ENCODE data around the gene LYZL4.

Gene LYZL4

DNA sequence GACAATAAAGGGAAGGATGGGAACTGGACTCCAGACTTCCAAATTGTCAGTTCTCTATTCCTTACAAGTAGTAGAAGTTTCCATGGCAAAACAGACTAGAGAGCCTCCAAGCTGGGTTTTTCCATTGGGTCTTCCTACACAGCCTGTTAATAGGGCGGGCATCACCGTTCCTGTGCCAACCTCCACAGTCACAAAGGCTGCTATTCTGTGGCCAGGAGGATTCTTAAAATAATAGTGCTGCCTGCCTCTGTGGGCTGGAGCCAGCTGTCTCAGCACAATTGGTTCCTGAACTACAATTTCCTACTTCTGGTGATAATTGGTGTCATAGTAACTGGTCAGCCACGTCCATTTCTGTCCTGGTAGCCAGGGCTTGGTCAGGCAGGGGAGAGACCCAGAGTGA is 38.6 kb downstream of the LYZL4 start:
- no peak for DNase-seq (ENCODE audit: low read depth in 2 of 2)

DNA sequence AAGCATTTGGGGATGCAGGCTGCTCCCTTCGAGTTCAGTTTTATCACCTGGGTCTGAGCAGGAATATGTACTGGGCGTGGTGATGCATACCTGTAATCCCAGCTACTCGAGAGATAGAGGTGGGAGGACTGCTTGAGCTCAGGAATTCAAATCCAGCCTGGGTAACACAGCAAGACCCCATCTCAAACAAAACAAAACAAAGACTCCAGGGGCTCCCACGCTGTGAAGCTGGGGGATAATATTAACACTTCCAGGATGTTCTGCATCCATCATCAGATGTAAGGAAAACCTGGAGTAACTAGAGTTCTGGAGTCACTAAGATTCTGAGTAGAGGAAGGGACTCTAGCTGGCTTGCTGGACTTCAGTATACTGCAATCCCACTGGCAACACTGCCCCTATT is 40.6 kb downstream of the LYZL4 start:
- no peak for DNase-seq (ENCODE audit: low read depth in 2 of 2)

DNA sequence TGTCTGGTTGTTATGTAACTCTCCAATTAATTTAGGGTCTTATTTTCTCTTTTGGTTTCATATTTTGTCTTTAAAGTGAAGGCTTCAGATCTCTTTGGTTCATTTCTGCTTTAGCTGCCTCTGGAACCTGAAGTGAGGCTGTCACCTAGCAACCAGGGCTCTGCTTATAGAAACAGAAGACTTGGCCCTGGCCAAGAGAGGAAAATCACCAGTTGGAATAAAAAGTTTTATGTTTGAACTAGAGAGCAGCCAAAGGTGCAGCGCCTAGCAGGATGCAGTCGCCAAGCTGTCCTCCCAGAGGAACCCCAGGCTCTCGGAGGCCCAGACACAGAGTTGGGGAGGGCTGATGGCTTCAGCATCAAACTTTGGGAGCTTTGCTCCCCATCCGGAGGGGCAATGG is 41.1 kb downstream of the LYZL4 start:
- DNase-seq (ENCODE audit: low read depth in 2 of 2), result no peak

DNA sequence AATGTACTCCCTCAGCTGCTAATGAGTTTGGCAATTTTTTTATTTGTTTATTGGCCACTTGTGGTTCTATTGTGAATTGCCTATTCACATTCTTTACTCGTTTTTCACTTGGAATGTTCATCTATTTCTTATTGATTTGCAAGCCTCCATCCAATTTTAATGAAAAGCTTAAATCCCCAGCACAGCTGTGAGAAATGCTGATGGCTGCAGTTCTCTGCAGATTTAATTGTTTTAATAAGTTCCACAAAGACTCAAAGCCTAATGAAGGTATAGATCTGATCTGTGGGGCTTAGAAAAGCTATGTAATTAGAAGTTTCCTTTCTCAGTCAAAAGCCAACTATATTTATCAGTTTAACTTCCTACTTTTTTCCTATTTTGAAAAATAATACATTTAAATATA is 41.5 kb downstream of the LYZL4 start:
- no peak for DNase-seq (ENCODE audit: low read depth in 2 of 2)

DNA sequence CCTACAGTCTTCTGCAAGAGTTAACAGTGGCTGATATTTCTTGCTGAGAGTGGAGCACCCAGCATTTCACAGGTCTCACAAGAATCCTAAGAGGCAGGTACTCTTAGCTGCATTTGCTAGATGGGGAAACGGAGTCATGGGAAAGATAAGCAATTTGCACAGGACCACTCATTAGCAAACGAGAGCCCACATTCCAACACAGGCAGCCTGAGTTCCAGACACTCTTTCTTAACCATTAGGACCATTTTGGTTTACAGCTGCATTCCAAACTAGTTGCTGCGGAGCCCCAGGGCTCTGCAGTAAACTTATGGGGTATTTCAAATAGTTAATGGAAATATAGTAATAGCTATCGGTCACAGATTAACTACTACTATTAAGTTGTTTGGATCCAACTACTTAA is 42.5 kb downstream of the LYZL4 start:
- DNase-seq (ENCODE audit: low read depth in 2 of 2), result no peak

DNA sequence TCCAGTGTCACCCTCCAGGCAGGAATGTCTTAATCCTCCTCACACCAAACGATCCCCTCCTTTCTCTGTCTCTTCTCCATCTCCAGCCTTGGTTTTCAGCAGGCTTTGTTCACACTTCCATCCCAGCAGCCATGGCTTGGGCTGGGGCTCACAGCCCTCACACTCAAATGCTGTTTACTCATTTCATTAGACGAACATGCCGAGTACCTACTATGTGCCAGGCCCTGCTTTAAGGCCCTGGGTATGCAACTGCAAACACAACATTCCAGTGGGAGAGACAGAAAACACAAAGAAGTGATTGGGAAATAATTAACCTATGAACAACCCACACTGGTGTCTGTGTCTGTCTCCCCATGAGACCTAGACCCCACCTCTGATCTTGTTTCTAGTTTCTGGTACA is 43.9 kb downstream of the LYZL4 start:
- DNase-seq (ENCODE audit: low read depth in 2 of 2), result no peak

DNA sequence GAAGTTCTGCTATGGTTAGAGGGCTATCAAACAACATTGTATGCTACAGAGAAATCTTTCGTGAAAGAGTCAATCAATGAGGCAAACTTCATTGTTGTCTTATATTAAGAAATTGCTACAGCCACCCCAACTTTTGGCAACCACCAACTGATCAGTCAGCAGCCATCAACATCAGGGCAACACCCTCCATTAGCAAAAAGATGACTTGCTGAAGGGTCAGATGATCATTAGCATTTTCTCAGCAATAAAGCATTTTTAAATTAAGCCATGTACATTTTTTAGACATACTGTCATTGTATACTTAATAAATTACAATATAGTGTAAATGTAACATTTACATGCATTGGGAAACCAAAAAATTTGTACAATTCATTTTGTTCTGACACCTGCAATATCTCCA is 53.1 kb downstream of the LYZL4 start:
- no peak for DNase-seq (ENCODE audit: low read depth in 2 of 2)

DNA sequence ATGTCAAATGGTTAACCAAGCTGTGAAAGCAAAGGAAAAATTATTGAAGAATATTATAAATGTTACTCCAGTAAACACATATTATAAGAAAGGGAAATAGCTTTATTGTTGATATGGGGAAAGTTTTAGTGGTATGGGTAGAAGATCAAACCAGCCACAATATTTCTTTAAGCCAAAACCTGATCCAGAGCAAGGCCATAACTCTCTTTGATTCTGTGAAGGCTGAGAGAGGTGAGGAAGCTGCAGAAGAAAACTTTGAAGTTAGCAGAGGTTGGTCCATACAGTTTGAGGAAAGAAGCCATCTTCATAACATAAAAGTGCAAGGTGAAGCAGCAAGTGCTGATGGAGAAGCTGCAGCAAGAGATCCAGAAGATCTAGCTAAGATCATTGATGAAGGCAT is 54.8 kb downstream of the LYZL4 start:
- DNase-seq (ENCODE audit: low read depth in 2 of 2), result no peak

DNA sequence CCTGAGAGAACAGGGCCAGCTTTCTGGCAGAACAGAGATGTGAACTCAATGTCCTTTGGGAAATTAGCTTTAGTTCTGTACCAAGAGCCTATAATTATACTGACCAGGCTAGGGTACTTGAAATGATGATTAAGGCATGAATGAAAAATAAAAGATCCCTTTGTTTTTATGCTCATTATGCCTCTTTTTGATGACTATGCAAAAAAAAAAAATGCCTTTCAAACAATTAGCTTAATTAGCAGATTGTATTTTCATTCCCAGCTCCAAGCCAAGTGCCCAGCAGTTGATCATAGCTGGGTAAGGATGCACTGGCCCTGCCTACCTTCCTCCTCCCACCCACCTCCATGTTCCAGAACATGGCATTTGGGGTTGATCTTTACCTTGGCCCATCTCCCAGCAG is 56.8 kb downstream of the LYZL4 start:
- no peak for DNase-seq (ENCODE audit: low read depth in 2 of 2)

DNA sequence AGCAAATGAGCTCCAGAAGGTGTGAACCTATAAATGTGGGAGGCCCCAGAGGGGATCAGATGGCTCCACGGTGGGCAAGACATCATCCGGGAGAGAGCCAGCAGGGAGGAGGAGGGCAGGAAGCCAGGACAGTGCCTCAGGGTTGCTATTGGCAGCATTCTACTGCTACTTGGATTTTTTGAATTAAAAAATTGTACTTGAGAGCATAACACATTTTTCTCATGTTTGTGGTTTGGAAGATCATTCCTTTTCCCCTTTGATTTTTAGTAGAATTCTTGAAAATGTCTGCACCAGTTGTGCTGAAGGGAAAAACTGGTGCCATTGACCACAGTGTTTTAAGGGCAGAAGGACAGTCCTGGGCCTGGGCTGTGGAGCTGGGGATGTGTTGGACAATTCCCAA is 59.2 kb downstream of the LYZL4 start:
- DNase-seq (ENCODE audit: low read depth in 2 of 2), result no peak

DNA sequence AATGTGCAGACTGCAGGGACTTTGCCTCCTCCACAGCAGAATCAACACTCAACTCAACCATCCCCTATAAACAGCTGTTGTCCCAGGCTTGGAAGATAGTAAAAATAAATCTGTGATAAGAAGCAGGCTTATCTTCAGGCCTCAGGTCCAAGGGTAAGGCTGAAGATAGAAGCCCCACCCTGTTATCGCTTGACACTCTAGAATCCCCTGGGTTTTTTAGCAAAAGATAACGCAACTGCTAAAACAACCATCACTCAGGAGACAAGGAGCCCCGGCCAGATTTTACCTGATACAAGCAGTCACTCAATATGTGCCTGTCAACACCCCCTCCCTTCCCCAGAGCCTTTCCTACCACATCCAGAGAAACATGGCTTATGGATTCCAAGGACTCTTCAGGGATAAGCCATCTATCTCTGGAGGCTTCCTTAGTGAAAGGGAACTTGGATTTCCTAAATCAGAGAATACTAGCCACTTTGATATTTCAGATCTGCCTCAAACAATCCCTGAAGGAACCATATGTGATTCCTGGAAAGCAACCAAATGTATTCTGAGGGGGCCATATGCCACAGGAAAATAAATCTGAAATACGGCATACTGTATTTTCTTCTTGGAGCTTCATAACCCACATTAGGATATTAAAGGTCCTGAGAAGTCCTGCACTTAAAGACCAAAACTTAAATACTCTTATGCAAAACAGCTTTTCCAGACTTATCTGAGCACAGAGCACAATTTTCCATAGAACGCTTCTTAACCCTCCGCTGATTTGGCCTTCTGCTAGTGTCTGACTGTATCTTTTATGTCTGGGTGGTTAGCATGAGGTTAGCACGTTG is 60.4 kb downstream of the LYZL4 start:
- no peak for DNase-seq (ENCODE audit: low read depth in 2 of 2)

DNA sequence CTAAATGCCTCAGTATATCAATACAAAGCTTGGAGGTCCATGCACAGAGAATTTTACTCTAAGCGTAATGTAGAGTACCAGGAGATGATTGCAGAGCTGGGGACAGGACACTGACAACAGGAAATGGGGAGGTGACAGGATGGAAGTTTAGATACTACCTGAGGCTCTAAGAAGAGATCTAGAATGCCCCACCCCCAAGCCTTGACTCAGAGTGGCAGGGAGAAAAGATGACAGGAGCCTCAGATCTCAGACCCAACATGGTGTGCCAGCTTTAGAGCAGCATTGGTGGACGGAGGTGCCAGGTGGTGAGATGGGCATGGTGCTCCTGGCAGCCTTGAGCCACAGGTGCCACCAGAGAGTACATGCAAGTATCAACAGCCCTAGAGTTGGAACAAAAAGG is 62.5 kb downstream of the LYZL4 start:
- DNase-seq (ENCODE audit: low read depth in 2 of 2), result no peak

Data from stimulated activated CD4-positive, alpha-beta T cell treated with anti-CD3 and anti-CD28 coated beads, Interleukin-15, amount 100 ng/mL, for 48 hours (primary cell).